Endothelial cell of umbilical vein (primary cell): Measurements from ENCODE around the gene CACNA1C. TPM values are rescaled to one million over a fixed set of nuclear protein-coding genes. Genes with fewer than 3 reads are reported as not detected.

ENCODE experiments used
- BruUV-seq: library from RNA; stranded (reverse); fragments of 400-500 nt; replicated peaks from 2 replicates; lab custom pipeline; 2021; lab: Mats Ljungman, UMichigan
- CTCF ChIA-PET: fragments of 300-600, 350-600 bp; sonication (Branson Sonifier 250); formaldehyde crosslinking; loops from one replicate; lab custom pipeline; 2021; ENCODE audit warnings: antibody characterized with exemption, inconsistent platforms; lab: Charles Lee
- POLR2A ChIA-PET: fragments of 300-600, 350-600 bp; sonication (Branson Sonifier 250); formaldehyde crosslinking; loops from one replicate; lab custom pipeline; 2021; ENCODE audit warnings: antibody characterized with exemption, inconsistent platforms; lab: Charles Lee
- DNase-seq: peaks from one replicate; pipeline ENCODE4 v3.0.0-alpha.2; 2011; ENCODE audit warnings: low read depth, low spot score
- FAIRE-seq: peaks from 2 replicates; lab custom pipeline; 2011; peaks lifted over from hg19 to GRCh38; lab: Jason Lieb, UNC
- H2AFZ ChIP-seq: 2 replicates; pipeline ENCODE4 v1.6.0; 2012; ENCODE audit warnings: low read depth, low read length, control low read depth, inconsistent platforms
- H3K27ac ChIP-seq: 2 replicates; pipeline ENCODE4 v1.5.1; 2011; ENCODE audit warnings: low read depth, mild to moderate bottlenecking, control low read depth, low read length, moderate library complexity; ENCODE audit not compliant: insufficient read depth
- H3K27me3 ChIP-seq, 2 experiments: 2 replicates each; pipeline versions ENCODE4 v1.6.0 to v1.6.1; 2011; ENCODE audit warnings: low read length in 2 of 2, mixed read lengths in 1 of 2; ENCODE audit not compliant: control insufficient read depth in 2 of 2, insufficient read depth in 2 of 2
- H3K36me3 ChIP-seq, 2 experiments: 2 replicates in 1 of 2; 3 replicates in 1 of 2; pipeline ENCODE4 v1.5.1; 2011; ENCODE audit warnings: low read length in 2 of 2, mild to moderate bottlenecking in 1 of 2, moderate library complexity in 1 of 2; ENCODE audit not compliant: control insufficient read depth in 2 of 2, insufficient read depth in 2 of 2; ENCODE audit errors: extremely low read depth in 1 of 2
- H3K4me1 ChIP-seq: 3 replicates; pipeline ENCODE4 v1.5.1; 2011; ENCODE audit warnings: mild to moderate bottlenecking, low read length; ENCODE audit not compliant: control insufficient read depth, insufficient read depth; ENCODE audit errors: extremely low read depth
- H3K4me2 ChIP-seq: 2 replicates; pipeline ENCODE4 v1.6.1; 2011; ENCODE audit warnings: low read length, control low read depth, mixed read lengths; ENCODE audit not compliant: insufficient read depth
- H3K4me3 ChIP-seq, 3 experiments: fragments of 200-600 bp in 1 of 3; sonication (generic), shearing (Covaris generic) in 1 of 3; replicated peaks in 1 of 3; 2 replicates each; pipeline ENCODE4 v1.5.1; 2011 to 2016; ENCODE audit warnings: control low read depth in 3 of 3, low read length in 3 of 3, mild to moderate bottlenecking in 2 of 3, inconsistent platforms in 1 of 3, low read depth in 1 of 3, moderate library complexity in 1 of 3; ENCODE audit not compliant: insufficient read depth in 1 of 3
- H3K79me2 ChIP-seq: 2 replicates; pipeline ENCODE4 v1.6.0; 2012; ENCODE audit warnings: low read length, inconsistent platforms; ENCODE audit not compliant: control insufficient read depth, insufficient read depth
- H3K9ac ChIP-seq: replicated peaks from 2 replicates; pipeline ENCODE3; 2011; ENCODE audit warnings: low read length, control low read depth; ENCODE audit not compliant: insufficient read depth; ENCODE audit errors: extremely low read depth
- H3K9me1 ChIP-seq: replicated peaks from 3 replicates; pipeline ENCODE4 v1.6.0; 2011; ENCODE audit warnings: mild to moderate bottlenecking, low read length; ENCODE audit not compliant: control insufficient read depth, insufficient read depth; ENCODE audit errors: extremely low read depth
- H3K9me3 ChIP-seq: replicated peaks from 2 replicates; pipeline ENCODE4 v1.5.1; 2012; ENCODE audit warnings: low read length, inconsistent platforms; ENCODE audit not compliant: control insufficient read depth, insufficient read depth
- H4K20me1 ChIP-seq: replicated peaks from 2 replicates; pipeline ENCODE3; 2011; ENCODE audit warnings: mild to moderate bottlenecking, low read length; ENCODE audit not compliant: control insufficient read depth, insufficient read depth; ENCODE audit errors: extremely low read depth
- CTCF ChIP-seq, 2 donors: IDR thresholded peaks; 1 replicate in 1 of 2; 2 replicates in 1 of 2; pipeline ENCODE4 v1.5.1; 2011; ENCODE audit warnings: low read length in 2 of 2, mild to moderate bottlenecking in 2 of 2, moderate library complexity in 2 of 2, control low read depth in 1 of 2, inconsistent platforms in 1 of 2, low read depth in 1 of 2; ENCODE audit not compliant: insufficient read depth in 1 of 2; ENCODE audit errors: extremely low read depth in 1 of 2
- EZH2 ChIP-seq: IDR thresholded peaks from 2 replicates; pipeline ENCODE4 v1.6.1; 2012; ENCODE audit warnings: borderline replicate concordance, low read depth, mild to moderate bottlenecking, moderate library complexity, low read length, inconsistent platforms; ENCODE audit not compliant: severe bottlenecking
- FOS ChIP-seq: IDR thresholded peaks from 2 replicates; pipeline ENCODE4 v1.6.1; 2011; ENCODE audit warnings: mild to moderate bottlenecking, low read length, moderate library complexity, borderline replicate concordance; ENCODE audit not compliant: insufficient read depth
- GATA2 ChIP-seq: IDR thresholded peaks from 2 replicates; pipeline ENCODE4 v1.7.0; 2011; ENCODE audit warnings: low read depth, mild to moderate bottlenecking, moderate library complexity, mixed read lengths, low read length; ENCODE audit not compliant: insufficient read length, insufficient read depth
- JUN ChIP-seq: IDR thresholded peaks from 2 replicates; pipeline ENCODE4 v1.6.1; 2011; ENCODE audit warnings: borderline replicate concordance, low read depth; ENCODE audit not compliant: insufficient read length, insufficient read depth
- MAX ChIP-seq: IDR thresholded peaks from 2 replicates; pipeline ENCODE4 v1.6.1; 2011; ENCODE audit not compliant: insufficient read depth, insufficient read length
- MYC ChIP-seq: IDR thresholded peaks from one replicate; pipeline ENCODE4 v1.6.1; 2011; ENCODE audit warnings: mild to moderate bottlenecking, low read depth, low read length
- POLR2A ChIP-seq: IDR thresholded peaks from 2 replicates; pipeline ENCODE4 v1.6.1; 2012; ENCODE audit warnings: low read depth, mild to moderate bottlenecking, control low read depth, low read length
- POLR2AphosphoS5 ChIP-seq: IDR thresholded peaks from 2 replicates; pipeline ENCODE4 v1.6.1; 2012; ENCODE audit warnings: low read depth, mild to moderate bottlenecking, control low read depth, low read length, moderate library complexity; ENCODE audit not compliant: insufficient read depth
- dilution Hi-C: fragments of 300-500 bp; cut with MboI; formaldehyde crosslinking; loops from one replicate; pipeline ENCODE4 v1.15.0; 2019; ENCODE audit warnings: low sequenced_read_pairs; ENCODE audit not compliant: extremely low pct_ligation_motif_present
- intact Hi-C: fragments of 100-400 bp; cut with micrococcal nuclease; formaldehyde crosslinking; loops from one replicate; pipeline ENCODE4 v1.10.0; 2022
- polyA plus RNA-seq, 4 experiments: library from polyadenylated mRNA; depleted of rRNA in 3 of 4; stranded (reverse) in 3 of 4; unstranded in 1 of 4; fragments of >200 nt; gene quantifications; 2 replicates each; pipeline versions ENCODE4 v1.2.1 to v1.2.3, GENCODE V29; 2011 to 2012; ENCODE audit warnings: missing spikeins in 1 of 4
- total RNA-seq: library from RNA; stranded (reverse); gene quantifications from 2 replicates; pipeline ENCODE4 v1.2.3, GENCODE V29; 2021

Gene CACNA1C
- total and polyA plus RNA-seq, 2 donors (not counting 3 experiments of a cell fraction or from before 2014, with no cell fraction given), result not detected

GRCh38 chr12:2455410-2455809 is 402.6 kb downstream of the CACNA1C start:
- H3K79me2 ChIP-seq, result no peaks in the 10 kb centered on the region
- H3K4me1 ChIP-seq, result no peaks in the 10 kb centered on the region
- no peak for FAIRE-seq
- no peak overlapping the region for H2AFZ ChIP-seq
- POLR2A ChIA-PET, result no interaction called here
- H3K36me3 ChIP-seq, result no peaks in the 10 kb centered on the region
- no peaks in the 10 kb centered on the region for H3K9me1 ChIP-seq
- TF ChIP-seq POLR2A (no peak), POLR2AphosphoS5 (no peak), FOS (no peak), CTCF (IDR thresholded peaks at IDR 0.05; ENCODE audit: extremely low read depth in 1 of 2, insufficient read depth in 1 of 2, low read depth in 1 of 2, low read length in 2 of 2) (no peak), EZH2 (no peak), MAX (no peak), GATA2 (no peak), MYC (no peak), JUN (no peak)
- no peak overlapping the region for H3K4me2 ChIP-seq
- H3K27me3 ChIP-seq, result no peaks in the 10 kb centered on the region
- H3K4me3 ChIP-seq, result no peak overlapping the region
- no peak overlapping the region for H3K27ac ChIP-seq
- no peaks in the 10 kb centered on the region for H4K20me1 ChIP-seq
- H3K9me3 ChIP-seq, result no peaks in the 10 kb centered on the region
- BruUV-seq, result no TSS peak
- dilution Hi-C loops, result no loop called here
- no peak for DNase-seq
- intact Hi-C loops, result no loop called here
- H3K9ac ChIP-seq, result no peak overlapping the region
- CTCF ChIA-PET, result no interaction called here
